ENCODE measurements around the gene NMNAT3. TPM values are rescaled to one million over a fixed set of nuclear protein-coding genes. Genes with fewer than 3 reads are reported as not detected.

Gene NMNAT3
- total RNA-seq, 4 donors from 2014 or later = 25.0 to 41.7 (median 30.1) TPM

GRCh38 chr3:139629033-139629432 is 48.7 kb downstream of the NMNAT3 start:
- H3K4me1 ChIP-seq = no peaks in the 10 kb centered on the region
- no peaks in the 10 kb centered on the region for H3K36me3 ChIP-seq
- H3K27ac ChIP-seq = no peak overlapping the region
- no peak for DNase-seq (ENCODE audit: low spot score in 2 of 2)
- no peaks in the 10 kb centered on the region for H3K27me3 ChIP-seq
- H3K9me3 ChIP-seq = no peaks in the 10 kb centered on the region
- TF ChIP-seq EP300 (IDR thresholded peaks at IDR 0.05) (no peak), CTCF (IDR thresholded peaks at IDR 0.05) (no peak), POLR2A (IDR thresholded peaks at IDR 0.05) (no peak), POLR2AphosphoS5 (IDR thresholded peaks at IDR 0.05) (no peak)
- H3K4me3 ChIP-seq = no peak overlapping the region
- WGBS = 73% methylated on average over 3 of the region's 3 CpGs

- Histone ChIP-seq H3K9me3 (no peaks in the 10 kb centered on the region), H3K4me3 (no peak overlapping the region), H3K4me1 (no peaks in the 10 kb centered on the region), H3K27ac (no peak overlapping the region), H3K36me3 (no peaks in the 10 kb centered on the region), H3K27me3 (no peaks in the 10 kb centered on the region)
- WGBS = 65% methylated on average over 5 of the region's 5 CpGs
- no peak for DNase-seq (ENCODE audit: low spot score in 2 of 2)
- TF ChIP-seq EP300 (IDR thresholded peaks at IDR 0.05) (no peak), CTCF (IDR thresholded peaks at IDR 0.05) (no peak), POLR2AphosphoS5 (IDR thresholded peaks at IDR 0.05) (no peak), POLR2A (IDR thresholded peaks at IDR 0.05) (no peak)
Measured at GRCh38 chr3:139627759-139628158, 50.0 kb downstream of the NMNAT3 start.

- DNase-seq (ENCODE audit: low spot score in 2 of 2) = no peak
- Histone ChIP-seq H3K9me3 (no peaks in the 10 kb centered on the region), H3K27ac (no peak overlapping the region), H3K27me3 (no peaks in the 10 kb centered on the region), H3K36me3 (no peaks in the 10 kb centered on the region), H3K4me1 (no peaks in the 10 kb centered on the region), H3K4me3 (no peak overlapping the region)
- WGBS = 70% methylated on average over 3 of the region's 3 CpGs
- TF ChIP-seq POLR2AphosphoS5 (IDR thresholded peaks at IDR 0.05) = no peak
- no peak for TF ChIP-seq CTCF (IDR thresholded peaks at IDR 0.05)
- TF ChIP-seq EP300 (IDR thresholded peaks at IDR 0.05) = no peak
- no peak for TF ChIP-seq POLR2A (IDR thresholded peaks at IDR 0.05)
Measured at GRCh38 chr3:139620438-139620837, 57.3 kb downstream of the NMNAT3 start.

- no peak for TF ChIP-seq POLR2A (IDR thresholded peaks at IDR 0.05)
- no peak for TF ChIP-seq CTCF (IDR thresholded peaks at IDR 0.05)
- TF ChIP-seq POLR2AphosphoS5 (IDR thresholded peaks at IDR 0.05) = no peak
- TF ChIP-seq EP300 (IDR thresholded peaks at IDR 0.05) = no peak
- no peaks in the 10 kb centered on the region for H3K4me1 ChIP-seq
- no peaks in the 10 kb centered on the region for H3K9me3 ChIP-seq
- no peak overlapping the region for H3K4me3 ChIP-seq
- no peaks in the 10 kb centered on the region for H3K36me3 ChIP-seq
- no peaks in the 10 kb centered on the region for H3K27me3 ChIP-seq
- DNase-seq (ENCODE audit: low spot score in 2 of 2) = no peak
- H3K27ac ChIP-seq = no peak overlapping the region
- WGBS = 22% methylated on average over 1 of the region's 1 CpG
Measured at GRCh38 chr3:139619484-139619883, 58.3 kb downstream of the NMNAT3 start.

GRCh38 chr3:139617672-139618268 is 60.0 kb downstream of the NMNAT3 start:
- Histone ChIP-seq H3K27me3 (no peaks in the 10 kb centered on the region), H3K9me3 (no peaks in the 10 kb centered on the region), H3K27ac (no peak overlapping the region), H3K36me3 (no peaks in the 10 kb centered on the region), H3K4me1 (no peaks in the 10 kb centered on the region), H3K4me3 (no peak overlapping the region)
- 68% methylated on average over 3 of the region's 3 CpGs for WGBS
- DNase-seq (ENCODE audit: low spot score in 2 of 2) = no peak
- no peak for TF ChIP-seq CTCF (IDR thresholded peaks at IDR 0.05)
- no peak for TF ChIP-seq POLR2A (IDR thresholded peaks at IDR 0.05)
- no peak for TF ChIP-seq POLR2AphosphoS5 (IDR thresholded peaks at IDR 0.05)
- no peak for TF ChIP-seq EP300 (IDR thresholded peaks at IDR 0.05)
